ENCODE data around the gene CHST12. TPM values are rescaled to one million over a fixed set of nuclear protein-coding genes. Genes with fewer than 3 reads are reported as not detected.

CHST12 gene
- total RNA-seq, 2 experiments from 2014 or later, result 64.6 to 65.1 TPM

GRCh38 chr7:2488272-2488645, 84.8 kb downstream of the CHST12 start:
- Mint-ChIP-seq H3K4me1 (no peaks in the 10 kb centered on the region), H3K9me3 (no peaks in the 10 kb centered on the region), H3K27me3 (peaks cover 10% of the 10 kb centered on the region), H3K27ac (no peak overlapping the region), H3K36me3 (ENCODE audit: low read depth) (no peaks in the 10 kb centered on the region), H3K4me3 (no peak overlapping the region)
- CTCF ChIA-PET, result no interaction called here
- DNase-seq, result no peak
- POLR2A ChIA-PET, result no interaction called here

- Mint-ChIP-seq H3K4me3 (no peak overlapping the region), H3K27me3 (peaks cover 10% of the 10 kb centered on the region), H3K9me3 (no peaks in the 10 kb centered on the region), H3K27ac (no peak overlapping the region), H3K36me3 (ENCODE audit: low read depth) (no peaks in the 10 kb centered on the region), H3K4me1 (no peaks in the 10 kb centered on the region)
- ChIA-PET POLR2A (interaction anchor here (1.0 kb wide), 1 partner anchor 37 kb away, joined by 3 read pairs; no protein-coding TSS in a partner anchor), CTCF (no interaction called here)
- no peak for DNase-seq
These were observed 85.3 kb downstream of the CHST12 start for GRCh38 chr7:2488681-2489080.

GRCh38 chr7:2490181-2490651, 86.8 kb downstream of the CHST12 start:
- no peak overlapping the region for H3K4me3 Mint-ChIP-seq
- ChIA-PET CTCF (no interaction called here), POLR2A (no interaction called here)
- H3K36me3 Mint-ChIP-seq (ENCODE audit: low read depth), result no peaks in the 10 kb centered on the region
- no peak for DNase-seq
- H3K27ac Mint-ChIP-seq, result no peak overlapping the region
- no peaks in the 10 kb centered on the region for H3K4me1 Mint-ChIP-seq
- peaks cover 7% of the 10 kb centered on the region for H3K27me3 Mint-ChIP-seq
- H3K9me3 Mint-ChIP-seq, result no peaks in the 10 kb centered on the region

- Mint-ChIP-seq H3K36me3 (ENCODE audit: low read depth) (no peaks in the 10 kb centered on the region), H3K9me3 (no peaks in the 10 kb centered on the region), H3K4me1 (no peaks in the 10 kb centered on the region), H3K4me3 (no peak overlapping the region), H3K27me3 (peaks cover 8% of the 10 kb centered on the region), H3K27ac (no peak overlapping the region)
- DNase-seq, result no peak
- CTCF ChIA-PET, result interaction anchor here (1.0 kb wide), 1 partner anchor 23 kb away, joined by 3 read pairs; no protein-coding TSS in a partner anchor
- POLR2A ChIA-PET, result no interaction called here
These were observed 88.6 kb downstream of the CHST12 start for GRCh38 chr7:2492038-2492437.

- DNase-seq, result no peak
- ChIA-PET POLR2A (interaction anchor here (1.0 kb wide), 2 partner anchors 34 to 87 kb away, joined by 3 read pairs; no protein-coding TSS in a partner anchor), CTCF (interaction anchor here (0.6 to 1.3 kb wide), 3 partner anchors 25 to 611 kb away, joined by 3 read pairs; no protein-coding TSS in a partner anchor)
- H3K27me3 Mint-ChIP-seq, result peaks cover 11% of the 10 kb centered on the region
- no peak overlapping the region for H3K4me3 Mint-ChIP-seq
- no peaks in the 10 kb centered on the region for H3K4me1 Mint-ChIP-seq
- no peaks in the 10 kb centered on the region for H3K9me3 Mint-ChIP-seq
- no peak overlapping the region for H3K27ac Mint-ChIP-seq
- no peaks in the 10 kb centered on the region for H3K36me3 Mint-ChIP-seq (ENCODE audit: low read depth)
These were observed 90.1 kb downstream of the CHST12 start for GRCh38 chr7:2493205-2494164.

- H3K9me3 Mint-ChIP-seq, result no peaks in the 10 kb centered on the region
- POLR2A ChIA-PET, result no interaction called here
- no peaks in the 10 kb centered on the region for H3K36me3 Mint-ChIP-seq (ENCODE audit: low read depth)
- DNase-seq, result no peak
- H3K4me1 Mint-ChIP-seq, result no peaks in the 10 kb centered on the region
- CTCF ChIA-PET, result interaction anchor here (1.3 kb wide), 1 partner anchor 26 kb away, joined by 3 read pairs; no protein-coding TSS in a partner anchor
- H3K27me3 Mint-ChIP-seq, result peaks cover 9% of the 10 kb centered on the region
- H3K4me3 Mint-ChIP-seq, result no peak overlapping the region
- no peak overlapping the region for H3K27ac Mint-ChIP-seq
These were observed 91.0 kb downstream of the CHST12 start for GRCh38 chr7:2494191-2495130.

GRCh38 chr7:2495418-2496299, 92.2 kb downstream of the CHST12 start:
- Mint-ChIP-seq H3K27me3 (peaks cover 9% of the 10 kb centered on the region), H3K4me3 (no peak overlapping the region), H3K4me1 (no peaks in the 10 kb centered on the region), H3K9me3 (no peaks in the 10 kb centered on the region), H3K27ac (no peak overlapping the region), H3K36me3 (ENCODE audit: low read depth) (no peaks in the 10 kb centered on the region)
- CTCF ChIA-PET, result no interaction called here
- DNase-seq, result no peak
- POLR2A ChIA-PET, result no interaction called here

GRCh38 chr7:2496375-2496774, 93.0 kb downstream of the CHST12 start:
- Mint-ChIP-seq H3K36me3 (ENCODE audit: low read depth) (no peaks in the 10 kb centered on the region), H3K4me1 (no peaks in the 10 kb centered on the region), H3K27me3 (peaks cover 9% of the 10 kb centered on the region), H3K9me3 (no peaks in the 10 kb centered on the region), H3K27ac (no peak overlapping the region), H3K4me3 (no peak overlapping the region)
- no peak for DNase-seq
- CTCF ChIA-PET, result no interaction called here
- POLR2A ChIA-PET, result no interaction called here

GRCh38 chr7:2497065-2497464, 93.7 kb downstream of the CHST12 start:
- Mint-ChIP-seq H3K36me3 (ENCODE audit: low read depth) (no peaks in the 10 kb centered on the region), H3K4me3 (no peak overlapping the region), H3K4me1 (no peaks in the 10 kb centered on the region), H3K27ac (no peak overlapping the region), H3K9me3 (no peaks in the 10 kb centered on the region), H3K27me3 (peaks cover 6% of the 10 kb centered on the region)
- POLR2A ChIA-PET, result no interaction called here
- no peak for DNase-seq
- CTCF ChIA-PET, result no interaction called here

GRCh38 chr7:2497500-2498336, 94.3 kb downstream of the CHST12 start:
- Mint-ChIP-seq H3K4me1 (no peaks in the 10 kb centered on the region), H3K9me3 (no peaks in the 10 kb centered on the region), H3K27ac (no peak overlapping the region), H3K36me3 (ENCODE audit: low read depth) (no peaks in the 10 kb centered on the region), H3K27me3 (peaks cover 4% of the 10 kb centered on the region), H3K4me3 (no peak overlapping the region)
- no peak for DNase-seq
- ChIA-PET POLR2A (no interaction called here), CTCF (no interaction called here)

All from activated CD4-positive, alpha-beta memory T cell treated with anti-CD3 and anti-CD28 coated beads, Interleukin-2, amount 10 ng/mL, durations not matched to agents 7 days and 5 days (primary cell).